Keratinocyte (primary cell): Measurements from ENCODE around the gene GSTO2.

Experiments
- EZH2 ChIP-seq: IDR thresholded peaks from one replicate; pipeline ENCODE4 v1.6.1; 2012; ENCODE audit warnings: inconsistent platforms, mild to moderate bottlenecking, low read length, moderate library complexity
- TF ChIP-seq, protein P1 (sequence below), 3 experiments: IDR thresholded peaks in 1 of 3; conservative IDR thresholded peaks in 1 of 3; optimal IDR thresholded peaks in 1 of 3; 2 replicates in 2 of 3; 3 replicates in 1 of 3; pipeline versions ENCODE3 to v1.5.1; 2011; ENCODE audit warnings: low read length in 3 of 3, mild to moderate bottlenecking in 3 of 3, moderate library complexity in 2 of 3, control low read depth in 1 of 3, inconsistent platforms in 1 of 3; ENCODE audit not compliant: insufficient read depth in 2 of 3; ENCODE audit errors: extremely low read depth in 1 of 3

DNA sequence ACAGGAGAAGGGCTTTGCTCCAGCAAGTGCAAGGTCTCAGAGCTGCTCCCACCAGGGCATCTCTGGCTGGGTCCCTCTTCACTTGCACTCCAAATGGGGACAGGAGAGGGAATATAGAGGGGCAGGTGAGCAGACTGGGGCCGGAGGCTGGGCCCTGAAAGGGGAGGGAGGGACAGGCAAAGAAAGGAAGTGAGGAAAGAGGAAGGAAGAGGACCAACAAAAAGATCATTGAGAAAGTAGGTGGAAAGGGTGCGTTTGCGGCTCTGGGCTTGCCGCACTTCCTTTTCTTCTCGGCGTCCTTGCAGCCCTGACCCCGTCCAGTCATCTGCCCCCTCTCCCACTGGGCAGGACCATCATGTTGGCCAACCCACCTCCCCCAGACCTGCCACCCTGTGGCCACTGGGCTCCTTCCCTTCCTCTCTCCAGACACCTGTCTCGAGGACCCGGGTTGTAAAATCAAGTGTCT is 55.3 kb downstream of the GSTO2 start:
- TF ChIP-seq, protein P1, sequence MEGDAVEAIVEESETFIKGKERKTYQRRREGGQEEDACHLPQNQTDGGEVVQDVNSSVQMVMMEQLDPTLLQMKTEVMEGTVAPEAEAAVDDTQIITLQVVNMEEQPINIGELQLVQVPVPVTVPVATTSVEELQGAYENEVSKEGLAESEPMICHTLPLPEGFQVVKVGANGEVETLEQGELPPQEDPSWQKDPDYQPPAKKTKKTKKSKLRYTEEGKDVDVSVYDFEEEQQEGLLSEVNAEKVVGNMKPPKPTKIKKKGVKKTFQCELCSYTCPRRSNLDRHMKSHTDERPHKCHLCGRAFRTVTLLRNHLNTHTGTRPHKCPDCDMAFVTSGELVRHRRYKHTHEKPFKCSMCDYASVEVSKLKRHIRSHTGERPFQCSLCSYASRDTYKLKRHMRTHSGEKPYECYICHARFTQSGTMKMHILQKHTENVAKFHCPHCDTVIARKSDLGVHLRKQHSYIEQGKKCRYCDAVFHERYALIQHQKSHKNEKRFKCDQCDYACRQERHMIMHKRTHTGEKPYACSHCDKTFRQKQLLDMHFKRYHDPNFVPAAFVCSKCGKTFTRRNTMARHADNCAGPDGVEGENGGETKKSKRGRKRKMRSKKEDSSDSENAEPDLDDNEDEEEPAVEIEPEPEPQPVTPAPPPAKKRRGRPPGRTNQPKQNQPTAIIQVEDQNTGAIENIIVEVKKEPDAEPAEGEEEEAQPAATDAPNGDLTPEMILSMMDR (optimal IDR thresholded peaks at IDR 0.05 in 1 of 3, IDR thresholded peaks at IDR 0.05 in 1 of 3, conservative IDR thresholded peaks at IDR 0.05 in 1 of 3; ENCODE audit: extremely low read depth in 1 of 3, insufficient read depth in 2 of 3, low read length in 3 of 3) = no peak
- TF ChIP-seq EZH2 = no peak
